Immature natural killer cell (primary cell): ENCODE results near the gene PDLIM7. TPM values are rescaled to one million over a fixed set of nuclear protein-coding genes. Genes with fewer than 3 reads are reported as not detected.
A peak's percentile ranks its signal among the peaks of the same experiment; 100 is the strongest.

Experiments used
- DNase-seq, 3 donors: peaks; one replicate each; pipeline ENCODE4 v3.0.0; 2022; ENCODE audit warnings: mixed read lengths in 1 of 3
- H3K27ac Mint-ChIP-seq, 6 donors: one replicate each; pipeline ENCODE4 v1.8.0; 2020; ENCODE audit warnings: mixed read lengths in 6 of 6, mild to moderate bottlenecking in 5 of 6, inconsistent platforms in 4 of 6, moderate library complexity in 3 of 6
- H3K27me3 Mint-ChIP-seq, 3 donors: one replicate each; pipeline ENCODE4 v1.8.0; 2020 to 2021; ENCODE audit warnings: low read depth in 3 of 3, mild to moderate bottlenecking in 3 of 3, mixed read lengths in 3 of 3, moderate library complexity in 3 of 3, inconsistent platforms in 1 of 3
- H3K36me3 Mint-ChIP-seq, 3 donors: one replicate each; pipeline ENCODE4 v1.8.0; 2020; ENCODE audit warnings: mixed read lengths in 3 of 3, inconsistent platforms in 2 of 3, mild to moderate bottlenecking in 2 of 3
- H3K4me1 Mint-ChIP-seq, 2 donors: one replicate each; pipeline ENCODE4 v1.8.0; 2020; ENCODE audit warnings: inconsistent platforms in 2 of 2, mild to moderate bottlenecking in 2 of 2, mixed read lengths in 2 of 2, moderate library complexity in 1 of 2
- H3K4me3 Mint-ChIP-seq, 5 donors: one replicate each; pipeline ENCODE4 v1.8.0; 2020; ENCODE audit warnings: mild to moderate bottlenecking in 5 of 5, mixed read lengths in 5 of 5, inconsistent platforms in 3 of 5, moderate library complexity in 3 of 5
- H3K9me3 Mint-ChIP-seq, 6 donors: one replicate each; pipeline ENCODE4 v1.8.0; 2020; ENCODE audit warnings: mild to moderate bottlenecking in 6 of 6, mixed read lengths in 6 of 6, inconsistent platforms in 4 of 6, moderate library complexity in 3 of 6
- polyA plus RNA-seq, 3 donors: library from polyadenylated mRNA; unstranded; fragments of 300-500 nt; fragmentation: Illumina TruSeq; gene quantifications; one replicate each; pipeline ENCODE4 v1.2.3, GENCODE V29; 2021

The PDLIM7 gene
- polyA plus RNA-seq, 3 donors from 2014 or later = 1.1 to 3.3 (median 2.3) TPM

DNA sequence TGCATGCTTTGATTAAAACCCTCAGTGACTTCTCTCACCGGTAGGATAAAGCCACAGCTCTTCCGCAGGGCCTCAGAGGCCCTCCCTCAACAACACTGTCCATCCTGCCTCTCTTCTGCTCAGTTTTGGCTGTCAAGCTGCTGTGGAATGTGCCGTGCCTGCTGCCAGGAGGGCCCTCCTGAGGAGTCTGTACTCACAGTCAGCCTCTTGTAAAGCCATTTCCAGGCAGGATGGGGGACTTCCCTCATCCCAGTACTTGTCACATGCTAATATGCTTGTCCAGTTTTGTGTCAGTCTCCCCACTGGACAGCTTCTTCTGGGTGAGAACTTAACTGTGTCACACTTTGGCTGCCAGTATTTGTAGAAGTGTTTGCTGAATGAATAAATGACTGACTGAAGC is 33.2 kb upstream of the PDLIM7 start:
- H3K36me3 Mint-ChIP-seq = peaks cover 0 to 33% (median 10%) of the 10 kb centered on the region in 3 donors
- no peaks in the 10 kb centered on the region for H3K27me3 Mint-ChIP-seq
- peak overlapping the region in 1 of 6 donors; percentile 4 for H3K27ac Mint-ChIP-seq
- H3K9me3 Mint-ChIP-seq = no peaks in the 10 kb centered on the region
- H3K4me1 Mint-ChIP-seq = peaks cover 2 to 6% of the 10 kb centered on the region in 2 donors
- H3K4me3 Mint-ChIP-seq = no peak overlapping the region
- DNase-seq = no peak

DNA sequence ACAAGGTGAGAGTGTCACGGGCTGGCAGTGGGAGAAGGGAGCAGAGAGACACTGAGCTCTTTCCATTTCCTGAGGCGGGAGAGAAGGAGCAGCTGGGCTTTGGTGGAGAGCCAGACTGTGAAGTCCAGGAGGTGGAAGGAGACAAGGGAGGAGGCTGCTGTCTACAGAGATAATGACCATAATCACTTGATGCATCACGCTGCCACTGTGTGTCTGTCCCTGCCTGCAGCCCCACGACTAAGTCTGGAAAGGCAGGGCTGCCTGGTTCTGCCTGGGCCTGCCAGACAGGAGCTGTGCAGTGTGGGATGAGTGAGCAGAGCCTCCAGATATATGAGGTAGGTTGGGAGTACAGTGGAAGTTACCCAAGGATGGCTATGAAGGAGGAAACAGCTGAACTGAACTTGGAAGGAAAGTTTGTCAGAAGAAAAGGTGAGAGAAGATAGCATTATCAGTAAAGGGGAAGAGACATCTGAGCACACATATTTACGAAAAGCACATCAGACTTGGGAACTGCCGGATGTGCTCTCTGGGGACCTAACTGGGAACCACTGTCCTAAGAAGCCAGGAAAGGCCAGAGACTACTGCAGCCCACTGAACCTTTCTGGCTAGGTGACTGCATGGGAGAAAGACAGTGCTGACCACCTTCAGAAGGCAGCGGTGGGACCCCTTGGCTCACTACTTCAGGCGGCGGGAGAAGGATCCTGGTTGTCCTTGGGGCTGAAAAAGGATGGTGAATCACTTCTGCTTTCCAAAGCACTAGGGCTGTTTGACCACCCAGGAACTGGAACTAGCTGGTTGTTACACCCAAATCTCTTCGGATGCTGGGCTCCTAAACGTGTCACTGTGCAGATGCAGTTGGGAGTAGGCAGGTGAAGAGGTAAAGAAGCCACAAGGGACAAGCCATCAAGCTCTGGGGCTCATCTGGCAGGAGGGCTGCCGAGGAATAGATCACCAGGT is 32.1 kb upstream of the PDLIM7 start:
- Mint-ChIP-seq H3K9me3 (no peaks in the 10 kb centered on the region), H3K27ac (peak overlapping the region in 3 of 6 donors; percentile 32 to 60 (median 36)), H3K36me3 (peaks cover 0 to 26% (median 10%) of the 10 kb centered on the region in 3 donors), H3K4me3 (no peak overlapping the region), H3K27me3 (no peaks in the 10 kb centered on the region), H3K4me1 (peaks cover 2 to 6% of the 10 kb centered on the region in 2 donors)
- DNase-seq = no peak

DNA sequence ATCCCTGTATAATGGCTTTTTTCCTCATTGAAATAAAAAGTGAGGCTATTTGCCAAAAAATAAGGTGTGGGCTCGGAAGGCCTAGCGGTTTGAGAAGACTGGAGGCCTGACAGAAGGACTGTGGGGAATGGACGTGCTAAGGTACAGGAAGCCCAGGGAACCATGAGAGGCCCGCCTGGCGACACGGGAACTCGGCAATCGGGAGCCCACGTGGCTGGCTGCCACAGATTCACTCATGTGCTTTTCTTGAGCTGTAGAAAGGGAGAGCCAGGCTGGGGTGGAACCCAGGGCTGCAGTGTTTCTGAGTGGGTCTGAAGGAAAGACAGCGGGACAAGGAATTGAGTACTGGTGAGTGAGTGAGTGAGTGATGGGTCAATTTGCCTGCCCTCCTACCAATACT is 31.2 kb upstream of the PDLIM7 start:
- Mint-ChIP-seq H3K9me3 (no peaks in the 10 kb centered on the region), H3K27me3 (no peaks in the 10 kb centered on the region), H3K36me3 (peaks cover 0 to 23% (median 10%) of the 10 kb centered on the region in 3 donors), H3K4me1 (peaks cover 2 to 6% of the 10 kb centered on the region in 2 donors), H3K4me3 (no peak overlapping the region), H3K27ac (no peak overlapping the region)
- no peak for DNase-seq

DNA sequence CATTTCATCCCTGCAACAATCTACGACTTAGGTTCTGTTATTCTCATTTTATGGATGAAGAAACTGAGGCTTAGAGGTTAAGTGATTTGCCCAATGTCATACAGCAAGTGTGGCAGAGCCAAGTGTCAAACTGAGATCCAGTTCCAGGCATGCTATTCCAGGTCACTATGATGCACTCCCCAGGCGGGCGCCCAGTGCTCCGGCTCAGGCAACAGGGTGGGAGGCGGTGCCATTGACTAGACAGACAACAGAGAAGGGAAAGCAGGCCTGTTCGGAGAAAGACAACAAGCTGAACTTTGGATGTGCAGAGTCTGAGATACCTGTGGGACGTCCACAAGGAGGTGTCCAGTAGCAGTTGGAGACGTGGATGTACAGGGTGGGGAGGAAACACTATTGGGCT is 30.2 kb upstream of the PDLIM7 start:
- H3K36me3 Mint-ChIP-seq = peaks cover 0 to 18% (median 10%) of the 10 kb centered on the region in 3 donors
- no peak for DNase-seq
- H3K4me3 Mint-ChIP-seq = no peak overlapping the region
- no peak overlapping the region for H3K27ac Mint-ChIP-seq
- H3K9me3 Mint-ChIP-seq = no peaks in the 10 kb centered on the region
- peaks cover 2 to 6% of the 10 kb centered on the region in 2 donors for H3K4me1 Mint-ChIP-seq
- H3K27me3 Mint-ChIP-seq = no peaks in the 10 kb centered on the region

DNA sequence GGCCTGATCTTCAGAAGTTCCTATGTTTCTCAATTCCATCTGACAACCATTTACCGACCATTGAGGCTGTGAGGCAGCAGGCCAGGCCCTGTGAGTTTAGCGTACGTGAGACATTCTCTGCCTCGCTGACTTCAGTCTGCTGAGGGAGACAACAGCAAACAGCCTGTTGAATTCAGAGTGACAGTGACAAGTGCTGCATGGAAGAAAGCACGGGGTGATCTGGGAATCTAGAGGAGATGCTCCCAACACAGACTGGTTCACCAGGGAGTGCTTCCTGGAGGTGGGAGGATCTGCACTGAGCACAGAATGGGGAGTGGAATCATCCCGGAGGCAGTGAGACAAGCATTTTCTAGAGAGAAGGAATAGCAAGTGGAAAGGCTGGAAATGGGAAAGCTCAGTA is 29.4 kb upstream of the PDLIM7 start:
- H3K4me1 Mint-ChIP-seq = peaks cover 2 to 3% of the 10 kb centered on the region in 2 donors
- H3K27me3 Mint-ChIP-seq = peaks cover 0 to 2% (median 0%) of the 10 kb centered on the region in 3 donors
- H3K9me3 Mint-ChIP-seq = no peaks in the 10 kb centered on the region
- H3K4me3 Mint-ChIP-seq = no peak overlapping the region
- no peak for DNase-seq
- H3K27ac Mint-ChIP-seq = no peak overlapping the region
- H3K36me3 Mint-ChIP-seq = peaks cover 0 to 14% (median 7%) of the 10 kb centered on the region in 3 donors

DNA sequence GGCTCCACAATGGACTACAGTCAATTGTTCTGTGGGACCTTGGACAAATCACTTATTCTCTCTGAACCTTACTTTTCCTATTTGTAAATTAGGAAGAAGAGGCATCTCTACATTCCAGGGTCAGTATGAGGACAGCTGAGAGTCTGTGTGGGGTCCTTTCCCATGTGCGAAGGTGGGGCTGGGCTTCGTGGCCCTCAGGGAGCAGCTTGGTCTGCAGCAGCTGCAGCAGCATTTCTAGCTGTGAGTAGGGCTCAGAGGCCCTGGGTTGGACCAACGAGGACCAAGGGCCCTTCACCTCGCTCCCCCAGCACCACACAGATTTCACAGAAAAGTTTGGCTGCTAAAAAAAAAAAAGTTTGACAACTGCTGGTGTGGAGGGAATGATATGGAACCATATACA is 28.8 kb upstream of the PDLIM7 start:
- Mint-ChIP-seq H3K27ac (no peak overlapping the region), H3K9me3 (no peaks in the 10 kb centered on the region), H3K4me3 (no peak overlapping the region), H3K36me3 (peaks cover 0 to 14% (median 6%) of the 10 kb centered on the region in 3 donors), H3K4me1 (peaks cover 7 to 9% of the 10 kb centered on the region in 2 donors), H3K27me3 (peaks cover 0 to 2% (median 0%) of the 10 kb centered on the region in 3 donors)
- DNase-seq = no peak

DNA sequence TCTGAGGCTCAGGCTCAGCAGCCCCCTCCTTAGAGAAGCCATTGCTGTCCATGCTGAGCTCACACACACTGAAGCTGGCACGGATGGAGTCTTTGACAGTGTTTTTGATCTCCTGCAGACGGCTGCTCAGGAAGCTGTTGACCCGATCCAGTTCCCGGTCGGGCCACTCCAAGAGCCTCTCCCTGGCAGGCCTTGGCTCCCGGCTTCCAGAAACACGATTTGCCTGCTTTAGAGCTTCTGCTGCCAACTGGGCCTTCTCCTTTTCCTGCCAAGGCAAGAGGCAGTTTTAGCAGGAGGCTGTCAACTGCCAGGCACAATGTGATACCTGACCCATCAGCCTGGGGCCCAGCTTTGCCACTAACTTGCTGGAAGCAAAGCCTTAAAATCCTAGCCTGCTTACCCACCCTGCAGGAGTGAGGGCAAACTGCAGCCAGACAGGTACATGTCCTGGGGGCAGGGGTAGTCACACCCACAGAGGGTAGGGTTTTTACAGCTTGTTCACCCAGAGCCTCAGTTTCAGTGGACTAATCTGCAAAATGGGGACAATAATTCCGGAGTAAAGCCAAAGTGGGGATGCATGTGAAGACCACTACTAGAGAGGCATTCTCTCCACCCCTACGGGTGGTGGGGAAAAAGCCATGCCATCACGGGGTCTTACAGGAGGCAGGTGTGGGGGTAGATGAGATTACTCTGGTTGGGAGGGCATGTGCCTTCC is 27.7 kb upstream of the PDLIM7 start:
- Mint-ChIP-seq H3K4me3 (no peak overlapping the region), H3K36me3 (peaks cover 0 to 5% (median 3%) of the 10 kb centered on the region in 3 donors), H3K27ac (no peak overlapping the region), H3K27me3 (peaks cover 0 to 2% (median 0%) of the 10 kb centered on the region in 3 donors), H3K9me3 (no peaks in the 10 kb centered on the region), H3K4me1 (peaks cover 17 to 18% of the 10 kb centered on the region in 2 donors)
- no peak for DNase-seq

DNA sequence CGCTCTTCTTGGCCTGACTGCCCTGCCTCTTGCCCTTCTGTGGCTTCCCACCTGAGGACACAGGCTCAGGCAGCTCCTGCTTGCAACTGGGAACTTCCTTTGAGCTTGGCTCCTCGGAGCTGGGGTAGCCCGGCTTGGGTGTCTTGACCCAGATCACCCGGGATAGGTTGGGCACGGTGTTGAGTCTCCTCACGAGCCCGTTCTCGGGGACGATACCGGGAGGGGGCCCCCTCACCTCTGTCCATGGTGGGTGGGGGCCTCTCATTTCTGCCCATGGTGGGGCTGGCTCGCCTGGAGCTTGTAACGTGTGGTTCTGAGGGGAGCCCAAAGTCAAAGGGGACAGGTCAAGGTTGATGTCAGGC is 27.1 kb upstream of the PDLIM7 start:
- H3K4me3 Mint-ChIP-seq = no peak overlapping the region
- H3K4me1 Mint-ChIP-seq = peaks cover 18 to 21% of the 10 kb centered on the region in 2 donors
- H3K27me3 Mint-ChIP-seq = peaks cover 0 to 2% (median 0%) of the 10 kb centered on the region in 3 donors
- H3K36me3 Mint-ChIP-seq = peaks cover 0 to 3% (median 3%) of the 10 kb centered on the region in 3 donors
- DNase-seq = no peak
- H3K9me3 Mint-ChIP-seq = no peaks in the 10 kb centered on the region
- H3K27ac Mint-ChIP-seq = no peak overlapping the region

DNA sequence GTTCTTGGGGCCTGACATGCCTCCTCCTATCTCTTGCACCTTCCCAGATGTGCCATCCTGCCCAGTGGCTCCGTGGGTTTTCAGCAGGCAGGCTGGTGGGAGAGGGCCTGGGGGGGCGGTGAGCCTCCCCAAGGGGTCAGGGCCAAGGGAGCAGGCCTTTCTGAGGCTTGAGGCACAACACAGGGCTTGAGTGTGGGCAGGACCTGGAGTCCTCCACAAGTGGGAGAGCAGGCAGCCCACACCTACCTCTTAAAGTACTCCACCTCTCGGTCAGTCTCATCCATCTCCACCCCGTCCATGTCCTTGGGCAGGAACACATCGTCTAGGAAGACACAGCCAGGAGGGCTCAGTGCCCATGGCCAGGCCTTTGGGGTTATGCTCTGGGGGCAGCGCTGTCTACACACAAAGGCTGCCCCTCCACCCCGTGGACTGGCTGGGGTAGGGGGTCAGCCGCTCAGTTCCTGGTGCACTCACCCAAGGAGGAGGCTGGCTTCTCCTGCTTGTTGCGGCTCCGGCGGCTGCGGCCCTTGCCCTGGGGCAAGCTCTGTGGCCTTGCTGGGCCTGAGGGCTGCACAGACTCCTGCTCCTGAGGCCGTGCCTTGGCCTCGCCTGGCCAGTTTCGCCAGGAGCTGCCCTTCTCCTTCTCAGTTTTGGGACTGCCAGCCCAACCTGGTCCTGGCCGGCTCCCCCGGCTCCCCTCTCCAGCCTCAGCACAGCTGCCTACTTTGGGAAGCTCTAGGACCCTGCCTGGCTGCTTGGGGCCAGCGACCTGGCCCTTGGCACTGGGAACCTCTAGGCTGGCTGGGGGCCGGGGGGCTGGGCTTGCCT is 26.5 kb upstream of the PDLIM7 start:
- no peak for DNase-seq
- Mint-ChIP-seq H3K36me3 (no peaks in the 10 kb centered on the region), H3K27ac (peak overlapping the region in 1 of 6 donors; percentile 57), H3K4me3 (no peak overlapping the region), H3K4me1 (peaks cover 20 to 27% of the 10 kb centered on the region in 2 donors), H3K9me3 (no peaks in the 10 kb centered on the region), H3K27me3 (peaks cover 0 to 2% (median 0%) of the 10 kb centered on the region in 3 donors)

DNA sequence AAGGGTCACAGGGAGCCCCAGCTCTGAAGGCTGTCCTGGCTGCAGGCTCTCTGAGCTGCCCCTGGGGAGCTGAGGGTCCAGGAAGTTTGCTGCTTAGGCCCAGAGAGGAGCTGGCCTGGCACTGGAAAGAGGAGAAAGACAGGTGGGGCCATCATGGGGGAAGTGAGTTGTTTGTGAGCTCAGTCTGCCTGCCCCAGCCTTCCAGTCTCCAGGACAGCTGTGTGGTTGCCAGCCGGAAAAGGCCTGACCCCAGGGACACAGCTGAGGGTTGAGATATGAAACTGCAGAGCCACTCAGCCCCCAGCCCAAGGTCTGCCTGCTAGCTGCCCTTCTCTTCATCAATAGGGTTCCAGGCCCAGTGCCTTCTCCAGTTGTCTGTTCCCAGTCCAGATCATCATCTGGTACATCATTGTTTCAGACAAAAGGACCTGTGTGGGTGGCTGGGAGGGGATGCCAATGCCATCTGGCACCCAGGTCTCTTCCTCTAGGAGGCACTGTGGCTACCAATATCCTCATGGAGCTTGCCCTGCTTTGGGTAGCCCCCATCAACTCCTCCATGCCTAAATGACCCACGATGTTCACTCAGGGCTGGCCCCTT is 23.6 kb upstream of the PDLIM7 start:
- peaks cover 0 to 8% (median 3%) of the 10 kb centered on the region in 3 donors for H3K27me3 Mint-ChIP-seq
- H3K4me1 Mint-ChIP-seq = peaks cover 34 to 45% of the 10 kb centered on the region in 2 donors
- DNase-seq = no peak
- no peaks in the 10 kb centered on the region for H3K9me3 Mint-ChIP-seq
- H3K27ac Mint-ChIP-seq = peak overlapping the region in 3 of 6 donors; percentile 14 to 83 (median 59)
- peaks cover 0 to 5% (median 0%) of the 10 kb centered on the region in 3 donors for H3K36me3 Mint-ChIP-seq
- peak overlapping the region in 1 of 5 donors; percentile 55 for H3K4me3 Mint-ChIP-seq

DNA sequence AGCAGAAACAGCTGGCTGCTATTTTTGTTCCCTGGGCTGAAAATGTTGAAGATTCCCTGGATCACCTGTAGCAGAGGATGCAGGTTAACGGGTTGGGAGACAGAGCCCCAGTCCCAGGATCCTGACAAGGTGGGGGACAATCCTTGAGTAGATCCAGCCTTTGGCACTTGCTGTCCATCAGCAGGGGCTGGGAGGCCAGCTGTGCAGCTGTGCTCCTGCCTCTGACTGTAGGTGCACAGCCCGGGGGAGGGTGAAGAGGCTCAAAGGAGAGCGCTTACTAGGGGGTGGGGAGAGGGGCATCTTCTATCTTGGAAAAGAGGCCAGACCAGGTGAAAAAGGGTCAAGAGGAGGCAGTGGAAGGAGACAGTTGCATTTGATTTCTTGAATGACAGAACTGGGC is 22.9 kb upstream of the PDLIM7 start:
- Mint-ChIP-seq H3K36me3 (peaks cover 0 to 5% (median 3%) of the 10 kb centered on the region in 3 donors), H3K9me3 (no peaks in the 10 kb centered on the region), H3K4me3 (peak overlapping the region in 1 of 5 donors; percentile 14), H3K27me3 (peaks cover 0 to 8% (median 3%) of the 10 kb centered on the region in 3 donors), H3K4me1 (peaks cover 40 to 53% of the 10 kb centered on the region in 2 donors), H3K27ac (peak overlapping the region in 5 of 6 donors; percentile 35 to 83 (median 59))
- DNase-seq = no peak

DNA sequence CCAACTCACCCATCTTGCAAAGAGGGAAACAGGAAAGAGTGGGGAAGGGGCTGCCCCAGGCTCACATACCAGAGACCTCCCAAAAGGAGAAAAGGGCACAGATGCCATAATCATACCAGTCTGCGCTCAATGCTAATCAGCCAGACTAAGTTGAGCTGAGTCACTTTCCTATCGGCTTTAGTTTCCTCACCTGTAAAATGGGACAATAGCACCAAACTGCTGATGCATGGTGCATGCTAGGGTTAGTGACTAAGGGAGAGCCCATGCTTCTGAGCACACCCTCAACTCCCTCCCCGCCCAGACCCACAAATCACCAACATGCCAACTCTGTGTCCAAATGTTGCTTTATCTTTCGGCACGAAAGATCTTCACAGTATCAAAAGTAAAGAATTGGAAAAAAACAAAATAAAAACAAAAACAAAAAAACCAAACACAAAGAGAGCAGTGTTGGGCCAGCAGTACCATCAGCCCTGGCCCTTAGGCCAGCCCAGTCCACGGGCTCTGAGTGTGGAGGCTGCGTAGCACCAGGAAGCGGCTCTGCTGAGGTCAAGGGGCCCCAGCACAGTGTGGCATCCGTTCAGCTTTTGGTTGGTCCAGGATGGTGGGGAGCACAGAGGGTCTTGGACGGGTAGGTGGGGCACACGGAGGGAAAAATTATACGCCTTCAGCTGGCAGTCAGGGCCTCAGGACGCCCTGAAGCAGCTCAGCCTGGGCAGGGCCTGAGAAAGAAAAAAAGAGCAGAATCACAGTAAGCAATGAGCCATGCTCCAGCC is 22.2 kb upstream of the PDLIM7 start:
- H3K4me3 Mint-ChIP-seq = peak overlapping the region in 1 of 5 donors; percentile 6
- peaks cover 0 to 8% (median 3%) of the 10 kb centered on the region in 3 donors for H3K27me3 Mint-ChIP-seq
- peaks cover 0 to 5% (median 3%) of the 10 kb centered on the region in 3 donors for H3K36me3 Mint-ChIP-seq
- H3K27ac Mint-ChIP-seq = peak overlapping the region in 4 of 6 donors; percentile 40 to 67 (median 58)
- H3K4me1 Mint-ChIP-seq = peaks cover 42 to 57% of the 10 kb centered on the region in 2 donors
- no peak for DNase-seq
- H3K9me3 Mint-ChIP-seq = no peaks in the 10 kb centered on the region
